ENCODE measurements around the gene ANKK1.

The ANKK1 gene

GRCh38 chr11:113419454-113420003 is 31.9 kb downstream of the ANKK1 start:
- Histone ChIP-seq H3K36me3 (ENCODE audit: control insufficient read depth, insufficient read depth, low read length) (no peaks in the 10 kb centered on the region), H3K79me2 (no peaks in the 10 kb centered on the region), H3K9me3 (ENCODE audit: control insufficient read depth, low read length) (no peaks in the 10 kb centered on the region), H3K4me3 (ENCODE audit: low read depth, low read length) (no peak overlapping the region), H3K9ac (no peak overlapping the region), H3K4me2 (ENCODE audit: low read length) (no peak overlapping the region), H3K27me3 (ENCODE audit: control insufficient read depth, insufficient read depth, low read length) (no peaks in the 10 kb centered on the region), H3K27ac (no peak overlapping the region), H3K4me1 (no peaks in the 10 kb centered on the region), H2AFZ (no peak overlapping the region)
- no peak for TF ChIP-seq CTCF (IDR thresholded peaks at IDR 0.05)

- TF ChIP-seq CTCF (IDR thresholded peaks at IDR 0.05), result no peak
- Histone ChIP-seq H3K4me1 (no peaks in the 10 kb centered on the region), H3K9me3 (ENCODE audit: control insufficient read depth, low read length) (no peaks in the 10 kb centered on the region), H3K79me2 (no peaks in the 10 kb centered on the region), H3K36me3 (ENCODE audit: control insufficient read depth, insufficient read depth, low read length) (no peaks in the 10 kb centered on the region), H2AFZ (no peak overlapping the region), H3K4me2 (ENCODE audit: low read length) (no peak overlapping the region), H3K27me3 (ENCODE audit: control insufficient read depth, insufficient read depth, low read length) (no peaks in the 10 kb centered on the region), H3K4me3 (ENCODE audit: low read depth, low read length) (no peak overlapping the region), H3K27ac (no peak overlapping the region), H3K9ac (no peak overlapping the region)
Observed at GRCh38 chr11:113420808-113421207, 33.2 kb downstream of the ANKK1 start.

GRCh38 chr11:113426686-113427085 is 39.1 kb downstream of the ANKK1 start:
- Histone ChIP-seq H3K27ac (no peak overlapping the region), H3K79me2 (no peaks in the 10 kb centered on the region), H3K4me2 (ENCODE audit: low read length) (no peak overlapping the region), H3K4me1 (no peaks in the 10 kb centered on the region), H3K9me3 (ENCODE audit: control insufficient read depth, low read length) (no peaks in the 10 kb centered on the region), H3K4me3 (ENCODE audit: low read depth, low read length) (no peak overlapping the region), H3K36me3 (ENCODE audit: control insufficient read depth, insufficient read depth, low read length) (no peaks in the 10 kb centered on the region), H3K27me3 (ENCODE audit: control insufficient read depth, insufficient read depth, low read length) (no peaks in the 10 kb centered on the region), H3K9ac (no peak overlapping the region), H2AFZ (no peak overlapping the region)
- TF ChIP-seq CTCF (IDR thresholded peaks at IDR 0.05), result no peak

- Histone ChIP-seq H3K27ac (no peak overlapping the region), H3K9ac (no peak overlapping the region), H2AFZ (no peak overlapping the region), H3K4me2 (ENCODE audit: low read length) (no peak overlapping the region), H3K36me3 (ENCODE audit: control insufficient read depth, insufficient read depth, low read length) (no peaks in the 10 kb centered on the region), H3K79me2 (no peaks in the 10 kb centered on the region), H3K9me3 (ENCODE audit: control insufficient read depth, low read length) (no peaks in the 10 kb centered on the region), H3K4me3 (ENCODE audit: low read depth, low read length) (no peak overlapping the region), H3K27me3 (ENCODE audit: control insufficient read depth, insufficient read depth, low read length) (no peaks in the 10 kb centered on the region), H3K4me1 (no peaks in the 10 kb centered on the region)
- TF ChIP-seq CTCF (IDR thresholded peaks at IDR 0.05), result no peak
Observed at GRCh38 chr11:113431746-113432145, 44.2 kb downstream of the ANKK1 start.

GRCh38 chr11:113435190-113435968 is 47.8 kb downstream of the ANKK1 start:
- Histone ChIP-seq H3K4me3 (ENCODE audit: low read depth, low read length) (no peak overlapping the region), H3K36me3 (ENCODE audit: control insufficient read depth, insufficient read depth, low read length) (no peaks in the 10 kb centered on the region), H3K9ac (no peak overlapping the region), H2AFZ (no peak overlapping the region), H3K27ac (no peak overlapping the region), H3K4me2 (ENCODE audit: low read length) (no peak overlapping the region), H3K4me1 (no peaks in the 10 kb centered on the region), H3K27me3 (ENCODE audit: control insufficient read depth, insufficient read depth, low read length) (no peaks in the 10 kb centered on the region), H3K9me3 (ENCODE audit: control insufficient read depth, low read length) (no peaks in the 10 kb centered on the region), H3K79me2 (no peaks in the 10 kb centered on the region)
- TF ChIP-seq CTCF (IDR thresholded peaks at IDR 0.05), result no peak
